PFSK-1 (cell line): ENCODE data around the gene RALGAPB.

Source experiments
- FOXP2 ChIP-seq: optimal IDR thresholded peaks from 2 replicates; pipeline ENCODE3; 2011; ENCODE audit warnings: borderline replicate concordance, control low read depth, inconsistent platforms; ENCODE audit not compliant: insufficient read depth; ENCODE audit errors: extremely low read length, extremely low read depth
- POLR2AphosphoS5 ChIP-seq: IDR thresholded peaks from 2 replicates; pipeline ENCODE4 v1.6.1; 2012; ENCODE audit warnings: low read depth, mild to moderate bottlenecking, control low read depth, low read length, moderate library complexity
- SIN3A ChIP-seq: IDR thresholded peaks from 2 replicates; pipeline ENCODE4 v1.6.1; 2012; ENCODE audit warnings: mild to moderate bottlenecking, low read length, moderate library complexity, borderline replicate concordance; ENCODE audit not compliant: insufficient read depth
- TAF1 ChIP-seq: IDR thresholded peaks from 2 replicates; pipeline ENCODE4 v1.6.1; 2012; ENCODE audit warnings: low read length, control low read depth, borderline replicate concordance; ENCODE audit not compliant: insufficient read depth
- TF ChIP-seq, protein P1 (sequence below), 2 experiments: IDR thresholded peaks; 2 replicates each; pipeline versions ENCODE4 v1.6.1 to v1.8.0; 2011 to 2012; ENCODE audit warnings: low read depth in 2 of 2, low read length in 2 of 2, control low read depth in 1 of 2, inconsistent platforms in 1 of 2, mild to moderate bottlenecking in 1 of 2, moderate library complexity in 1 of 2; ENCODE audit not compliant: insufficient read depth in 1 of 2

DNA sequence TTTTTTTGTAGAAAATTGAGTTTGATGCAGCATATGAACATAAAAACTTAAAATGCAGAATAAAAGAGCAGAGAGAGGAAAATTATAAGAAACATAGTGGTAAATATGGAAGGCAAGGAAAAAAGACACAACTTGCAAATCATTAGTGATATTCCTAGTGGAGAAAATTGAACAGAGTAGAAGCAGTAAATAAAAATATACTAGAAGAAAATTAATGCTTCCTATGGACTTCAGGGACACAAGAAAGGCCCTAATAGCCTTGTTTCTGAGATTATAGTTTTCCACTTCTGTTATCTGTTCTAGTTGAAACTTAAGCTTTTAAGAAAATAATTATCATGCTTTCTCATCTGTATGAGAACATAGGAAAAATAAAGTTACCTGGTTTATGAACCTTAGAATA lies 82.8 kb downstream of the RALGAPB start:
- no peak for TF ChIP-seq SIN3A
- TF ChIP-seq, protein P1, sequence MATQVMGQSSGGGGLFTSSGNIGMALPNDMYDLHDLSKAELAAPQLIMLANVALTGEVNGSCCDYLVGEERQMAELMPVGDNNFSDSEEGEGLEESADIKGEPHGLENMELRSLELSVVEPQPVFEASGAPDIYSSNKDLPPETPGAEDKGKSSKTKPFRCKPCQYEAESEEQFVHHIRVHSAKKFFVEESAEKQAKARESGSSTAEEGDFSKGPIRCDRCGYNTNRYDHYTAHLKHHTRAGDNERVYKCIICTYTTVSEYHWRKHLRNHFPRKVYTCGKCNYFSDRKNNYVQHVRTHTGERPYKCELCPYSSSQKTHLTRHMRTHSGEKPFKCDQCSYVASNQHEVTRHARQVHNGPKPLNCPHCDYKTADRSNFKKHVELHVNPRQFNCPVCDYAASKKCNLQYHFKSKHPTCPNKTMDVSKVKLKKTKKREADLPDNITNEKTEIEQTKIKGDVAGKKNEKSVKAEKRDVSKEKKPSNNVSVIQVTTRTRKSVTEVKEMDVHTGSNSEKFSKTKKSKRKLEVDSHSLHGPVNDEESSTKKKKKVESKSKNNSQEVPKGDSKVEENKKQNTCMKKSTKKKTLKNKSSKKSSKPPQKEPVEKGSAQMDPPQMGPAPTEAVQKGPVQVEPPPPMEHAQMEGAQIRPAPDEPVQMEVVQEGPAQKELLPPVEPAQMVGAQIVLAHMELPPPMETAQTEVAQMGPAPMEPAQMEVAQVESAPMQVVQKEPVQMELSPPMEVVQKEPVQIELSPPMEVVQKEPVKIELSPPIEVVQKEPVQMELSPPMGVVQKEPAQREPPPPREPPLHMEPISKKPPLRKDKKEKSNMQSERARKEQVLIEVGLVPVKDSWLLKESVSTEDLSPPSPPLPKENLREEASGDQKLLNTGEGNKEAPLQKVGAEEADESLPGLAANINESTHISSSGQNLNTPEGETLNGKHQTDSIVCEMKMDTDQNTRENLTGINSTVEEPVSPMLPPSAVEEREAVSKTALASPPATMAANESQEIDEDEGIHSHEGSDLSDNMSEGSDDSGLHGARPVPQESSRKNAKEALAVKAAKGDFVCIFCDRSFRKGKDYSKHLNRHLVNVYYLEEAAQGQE (IDR thresholded peaks at IDR 0.05; ENCODE audit: insufficient read depth in 1 of 2, low read depth in 2 of 2, low read length in 2 of 2): no peak
- no peak for TF ChIP-seq POLR2AphosphoS5
- no peak for TF ChIP-seq TAF1
- TF ChIP-seq FOXP2: no peak
